WTC11 (cell line): ENCODE measurements around the gene KY. TPM values are rescaled to one million over a fixed set of nuclear protein-coding genes. Genes with fewer than 3 reads are reported as not detected.

Source experiments
- ATAC-seq: fragments of 200-7000 bp; cut with Tn5 transposase; 2 replicates; pipeline ENCODE4 v1.10.0; 2021; ENCODE audit warnings: mild to moderate bottlenecking, moderate library complexity
- CTCF ChIA-PET: fragments of 300-600 bp; sonication (Branson Sonifier 250); formaldehyde crosslinking; loops from one replicate; lab custom pipeline; 2021; ENCODE audit warnings: antibody characterized with exemption; lab: Charles Lee
- POLR2A ChIA-PET: fragments of 350-600 bp; sonication (Branson Sonifier 250); formaldehyde crosslinking; loops from one replicate; lab custom pipeline; 2021; ENCODE audit warnings: antibody characterized with exemption; lab: Charles Lee
- DNase-seq: peaks from one replicate; pipeline ENCODE4 v3.0.0; 2021; ENCODE audit warnings: low spot score
- H3K27ac Mint-ChIP-seq: 2 replicates; pipeline ENCODE4 v1.8.0; 2021; ENCODE audit warnings: mixed read lengths
- H3K27me3 Mint-ChIP-seq: 2 replicates; pipeline ENCODE4 v1.8.0; 2021; ENCODE audit warnings: low read depth, mild to moderate bottlenecking, moderate library complexity, mixed read lengths
- H3K36me3 Mint-ChIP-seq: 2 replicates; pipeline ENCODE4 v1.8.0; 2021; ENCODE audit warnings: mixed read lengths
- H3K4me1 Mint-ChIP-seq: 2 replicates; pipeline ENCODE4 v1.8.0; 2022; ENCODE audit warnings: mixed read lengths
- H3K4me3 Mint-ChIP-seq: 2 replicates; pipeline ENCODE4 v1.8.0; 2021; ENCODE audit warnings: mild to moderate bottlenecking, moderate library complexity, mixed read lengths
- H3K9me3 Mint-ChIP-seq: 2 replicates; pipeline ENCODE4 v1.8.0; 2021; ENCODE audit warnings: mixed read lengths
- CDX4 ChIP-seq: fragments of 250-450 bp; sonication (Bioruptor Pico); IDR thresholded peaks from 2 replicates; pipeline ENCODE4 v1.9.0; 2021; ENCODE audit warnings: moderate library complexity, mild to moderate bottlenecking, inconsistent platforms, borderline replicate concordance
- CTCF ChIP-seq: fragments of 200-600 bp; IDR thresholded peaks from 2 replicates; pipeline ENCODE4 v1.8.0; 2022; ENCODE audit warnings: antibody characterized with exemption
- EMX1 ChIP-seq: fragments of 250-450 bp; sonication (Bioruptor Pico); IDR thresholded peaks from 2 replicates; pipeline ENCODE4 v1.8.0; 2021; ENCODE audit warnings: mild to moderate bottlenecking
- FOXJ3 ChIP-seq: sonication (generic); formaldehyde crosslinking; IDR thresholded peaks from 2 replicates; pipeline ENCODE4 v1.9.0; 2021; ENCODE audit warnings: missing genetic modification reagents, mild to moderate bottlenecking, borderline replicate concordance
- HMGA2 ChIP-seq: fragments of 250-450 bp; sonication (Bioruptor Pico); IDR thresholded peaks from 2 replicates; pipeline ENCODE4 v1.4.0; 2021; ENCODE audit warnings: mild to moderate bottlenecking, moderate library complexity
- JUN ChIP-seq: sonication (generic); formaldehyde crosslinking; IDR thresholded peaks from 2 replicates; pipeline ENCODE4 v1.8.0; 2023; ENCODE audit warnings: mild to moderate bottlenecking, missing genetic modification reagents
- KAT7 ChIP-seq: sonication (generic); formaldehyde crosslinking; IDR thresholded peaks from 2 replicates; pipeline ENCODE4 v1.8.1; 2023; ENCODE audit warnings: missing genetic modification reagents, mild to moderate bottlenecking, borderline replicate concordance
- MYBL2 ChIP-seq: sonication (generic); formaldehyde crosslinking; IDR thresholded peaks from 2 replicates; pipeline ENCODE4 v1.8.1; 2023; ENCODE audit warnings: mild to moderate bottlenecking, moderate library complexity, missing genetic modification reagents
- SOX15 ChIP-seq: fragments of 250-450 bp; sonication (Bioruptor Pico); IDR thresholded peaks from 2 replicates; pipeline ENCODE4 v1.9.0; 2021; ENCODE audit warnings: mild to moderate bottlenecking
- TP53 ChIP-seq: sonication (generic); formaldehyde crosslinking; IDR thresholded peaks from 2 replicates; pipeline ENCODE4 v1.8.1; 2023; ENCODE audit warnings: mild to moderate bottlenecking, missing genetic modification reagents
- USF1 ChIP-seq: sonication (generic); formaldehyde crosslinking; IDR thresholded peaks from 2 replicates; pipeline ENCODE4 v1.8.0; 2022; ENCODE audit warnings: mild to moderate bottlenecking, missing genetic modification reagents
- ZNF219 ChIP-seq: sonication (generic); formaldehyde crosslinking; IDR thresholded peaks from 2 replicates; pipeline ENCODE4 v1.8.0; 2023; ENCODE audit warnings: missing genetic modification reagents, mild to moderate bottlenecking, borderline replicate concordance
- ZNF232 ChIP-seq: sonication (generic); formaldehyde crosslinking; IDR thresholded peaks from 2 replicates; pipeline ENCODE4 v1.8.0; 2022; ENCODE audit warnings: mild to moderate bottlenecking, missing genetic modification reagents
- ZNF263 ChIP-seq: sonication (generic); formaldehyde crosslinking; IDR thresholded peaks from 2 replicates; pipeline ENCODE4 v1.8.1; 2022; ENCODE audit warnings: low read depth, mild to moderate bottlenecking, moderate library complexity, missing genetic modification reagents
- ZNF317 ChIP-seq: sonication (generic); formaldehyde crosslinking; IDR thresholded peaks from 2 replicates; pipeline ENCODE4 v1.8.1; 2023; ENCODE audit warnings: low read depth, mild to moderate bottlenecking, moderate library complexity, missing genetic modification reagents, borderline replicate concordance
- total RNA-seq: library from RNA; stranded (reverse); gene quantifications from 3 replicates; pipeline ENCODE4 v1.2.3, GENCODE V29; 2021
- TF ChIP-seq, protein P1 (sequence below): sonication (generic); formaldehyde crosslinking; IDR thresholded peaks from 2 replicates; pipeline ENCODE4 v1.8.0; 2022; ENCODE audit warnings: mild to moderate bottlenecking, missing genetic modification reagents

Gene KY
- total RNA-seq, 1 experiment from 2014 or later: not detected

GRCh38 chr3:134592806-134593205, 58.0 kb downstream of the KY start:
- POLR2A ChIA-PET: no interaction called here
- ATAC-seq: no peak
- no peak for DNase-seq
- no peak overlapping the region for H3K27ac Mint-ChIP-seq
- no peak overlapping the region for H3K4me3 Mint-ChIP-seq
- no peak for TF ChIP-seq HMGA2 (CRISPR knock-in tag)
- no peak for TF ChIP-seq CTCF
- TF ChIP-seq EMX1 (CRISPR knock-in tag): no peak
- TF ChIP-seq JUN (CRISPR knock-in tag): no peak
- TF ChIP-seq, protein P1, sequence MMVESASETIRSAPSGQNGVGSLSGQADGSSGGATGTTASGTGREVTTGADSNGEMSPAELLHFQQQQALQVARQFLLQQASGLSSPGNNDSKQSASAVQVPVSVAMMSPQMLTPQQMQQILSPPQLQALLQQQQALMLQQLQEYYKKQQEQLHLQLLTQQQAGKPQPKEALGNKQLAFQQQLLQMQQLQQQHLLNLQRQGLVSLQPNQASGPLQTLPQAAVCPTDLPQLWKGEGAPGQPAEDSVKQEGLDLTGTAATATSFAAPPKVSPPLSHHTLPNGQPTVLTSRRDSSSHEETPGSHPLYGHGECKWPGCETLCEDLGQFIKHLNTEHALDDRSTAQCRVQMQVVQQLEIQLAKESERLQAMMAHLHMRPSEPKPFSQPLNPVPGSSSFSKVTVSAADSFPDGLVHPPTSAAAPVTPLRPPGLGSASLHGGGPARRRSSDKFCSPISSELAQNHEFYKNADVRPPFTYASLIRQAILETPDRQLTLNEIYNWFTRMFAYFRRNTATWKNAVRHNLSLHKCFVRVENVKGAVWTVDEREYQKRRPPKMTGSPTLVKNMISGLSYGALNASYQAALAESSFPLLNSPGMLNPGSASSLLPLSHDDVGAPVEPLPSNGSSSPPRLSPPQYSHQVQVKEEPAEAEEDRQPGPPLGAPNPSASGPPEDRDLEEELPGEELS (CRISPR knock-in tag): no peak
- H3K27me3 Mint-ChIP-seq: no peaks in the 10 kb centered on the region; the same call in none of the 2 replicates
- CTCF ChIA-PET: interaction anchor here (1.4 to 2.3 kb wide), 2 partner anchors 8 to 85 kb away, joined by 3 to 9 read pairs; no protein-coding TSS in a partner anchor
- peaks cover under 1% of the 10 kb centered on the region; the same call in 1 of the 2 replicates for H3K9me3 Mint-ChIP-seq
- peaks cover 3% of the 10 kb centered on the region; the same call in 1 of the 2 replicates for H3K4me1 Mint-ChIP-seq
- H3K36me3 Mint-ChIP-seq: no peaks in the 10 kb centered on the region

DNA sequence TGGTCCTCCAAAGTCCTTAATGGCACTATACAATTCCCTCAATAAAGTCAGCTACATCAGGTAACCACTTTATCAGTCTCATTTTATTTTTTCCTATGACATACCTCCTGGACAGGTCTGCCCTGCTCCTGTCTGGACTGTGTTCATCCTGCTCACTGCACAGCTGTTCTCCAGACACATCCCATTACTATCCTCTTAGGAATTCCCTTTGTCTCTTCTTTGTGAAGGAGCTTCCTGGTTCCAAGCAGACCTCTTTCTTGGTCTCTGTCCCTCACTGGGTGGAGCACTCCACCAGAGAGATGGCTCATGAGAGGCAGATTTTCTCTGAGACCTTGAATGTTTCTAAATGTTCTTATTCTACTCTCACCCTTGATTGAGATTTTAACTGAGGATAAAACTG, 60.1 kb downstream of the KY start:
- Mint-ChIP-seq H3K27me3 (peaks cover 10% of the 10 kb centered on the region), H3K9me3 (peaks cover 13% of the 10 kb centered on the region; the same call in 1 of the 2 replicates), H3K27ac (no peak overlapping the region), H3K4me1 (no peaks in the 10 kb centered on the region), H3K4me3 (no peak overlapping the region), H3K36me3 (no peaks in the 10 kb centered on the region; the same call in 1 of the 2 replicates)
- no peak for DNase-seq
- ChIA-PET CTCF (interaction anchor here (1.0 to 2.2 kb wide), 4 partner anchors 10 to 87 kb away, joined by 3 to 5 read pairs (median 4); no protein-coding TSS in a partner anchor), POLR2A (no interaction called here)
- no peak for TF ChIP-seq FOXJ3 (CRISPR knock-in tag)
- no peak for TF ChIP-seq CTCF
- no peak for TF ChIP-seq ZNF232 (CRISPR knock-in tag)
- no peak for TF ChIP-seq ZNF219 (CRISPR knock-in tag)
- TF ChIP-seq TP53 (CRISPR knock-in tag): no peak
- TF ChIP-seq ZNF263 (CRISPR knock-in tag): no peak
- TF ChIP-seq CDX4: no peak
- no peak for TF ChIP-seq USF1 (CRISPR knock-in tag)
- TF ChIP-seq MYBL2: no peak
- TF ChIP-seq ZNF317: no peak
- TF ChIP-seq KAT7 (CRISPR knock-in tag): no peak
- no peak for TF ChIP-seq SOX15 (CRISPR knock-in tag)
- no peak for ATAC-seq
